GM12892 (cell line): ENCODE measurements around the gene CCNQ.

Experiments
- POLR2A ChIP-seq: IDR thresholded peaks from 2 replicates; pipeline ENCODE4 v1.6.1; 2011; ENCODE audit warnings: low read depth, low read length, control low read depth
- POLR2AphosphoS5 ChIP-seq: IDR thresholded peaks from 2 replicates; pipeline ENCODE4 v1.6.1; 2011; ENCODE audit warnings: low read depth, low read length, control low read depth

- TF ChIP-seq POLR2A (no peak), POLR2AphosphoS5 (no peak)
These were observed 28.8 kb upstream of the CCNQ start for GRCh38 chrX:153627675-153628111.
